HG03521 (cell line): ENCODE data around the gene FKRP.

Source experiments
- ATAC-seq: cut with Tn5 transposase; IDR thresholded peaks from one replicate; pipeline ENCODE4 v1.9.1; 2021; ENCODE audit warnings: mild to moderate bottlenecking, moderate library complexity; ENCODE audit not compliant: unreplicated experiment

Gene FKRP

DNA sequence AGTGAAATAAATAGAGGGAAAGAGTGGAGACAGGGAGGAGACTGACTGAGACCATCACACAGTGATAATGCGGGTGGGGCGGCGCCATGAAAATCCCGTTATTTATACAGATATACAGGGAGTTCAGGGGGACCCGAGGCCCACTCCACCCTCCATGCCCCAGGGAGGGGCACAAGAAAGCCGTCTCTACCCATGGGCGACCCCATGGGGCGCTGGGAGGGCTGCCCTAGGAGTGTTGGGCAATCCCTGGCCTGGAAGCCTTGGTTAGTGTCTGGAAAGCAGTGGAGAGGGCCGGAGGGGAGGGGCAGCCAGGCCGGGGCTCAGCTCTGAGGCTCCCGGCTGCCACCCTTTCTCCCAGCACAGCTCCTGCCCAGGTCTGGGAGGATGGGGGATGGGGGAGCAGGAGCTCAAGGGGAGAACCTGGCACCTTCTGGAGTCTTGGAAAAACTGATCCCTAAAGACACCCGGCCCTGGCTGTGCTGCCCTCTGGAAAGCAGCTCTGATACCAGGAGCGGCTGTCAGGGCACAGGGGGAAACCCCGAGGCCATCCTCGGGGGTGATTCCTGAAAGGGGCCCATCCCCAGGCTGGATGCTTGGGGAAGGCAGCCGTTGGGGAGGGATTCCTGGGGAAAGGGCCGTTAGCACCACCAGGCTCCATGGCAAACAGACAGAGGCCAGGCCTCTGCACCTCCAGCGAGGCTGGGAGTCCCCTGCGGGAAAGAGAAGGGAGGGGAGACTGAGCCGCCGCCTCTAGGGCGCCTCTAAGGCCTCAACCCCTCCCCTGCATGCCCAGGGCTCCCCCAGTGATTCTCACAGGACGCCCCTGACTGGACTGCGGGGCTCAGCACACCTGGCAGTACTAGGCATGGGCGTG is 26.0 kb upstream of the FKRP start:
- ATAC-seq: no peak

DNA sequence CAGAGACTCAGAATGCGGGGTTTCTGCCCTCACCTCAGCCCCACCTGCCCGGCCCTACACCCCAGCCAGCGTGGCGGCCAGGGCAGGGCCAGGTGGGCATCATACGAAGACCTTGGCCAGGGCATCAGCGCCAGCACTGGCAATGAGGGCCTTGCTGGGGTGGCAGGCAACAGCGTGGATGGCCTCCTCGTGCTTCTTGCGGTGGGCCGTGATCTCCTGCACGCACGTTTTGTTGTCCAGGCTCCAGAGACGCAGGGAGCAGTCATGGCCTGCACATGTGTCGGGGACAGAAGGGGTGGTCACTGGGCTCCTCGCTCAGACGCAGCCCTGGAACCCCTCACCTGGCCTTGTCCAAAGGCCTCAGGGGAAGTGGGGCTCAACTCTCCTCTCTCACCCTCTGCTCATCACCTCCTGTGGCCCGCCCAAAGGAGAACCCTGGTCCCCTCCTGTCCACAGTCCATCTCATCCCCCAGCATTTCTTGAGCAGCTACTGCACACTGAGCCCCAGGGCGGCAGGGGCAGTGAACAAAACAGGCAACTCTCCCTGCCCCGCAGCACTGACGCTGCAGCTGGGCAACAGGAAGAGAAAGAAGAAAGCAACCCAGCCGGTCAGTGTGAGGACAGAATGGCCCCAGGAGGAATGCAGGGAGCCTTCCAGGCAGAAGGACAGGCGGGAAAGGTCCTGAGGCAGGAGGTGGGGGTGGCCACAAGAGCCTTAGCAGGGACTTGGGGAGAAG is 25.2 kb upstream of the FKRP start:
- no peak for ATAC-seq

DNA sequence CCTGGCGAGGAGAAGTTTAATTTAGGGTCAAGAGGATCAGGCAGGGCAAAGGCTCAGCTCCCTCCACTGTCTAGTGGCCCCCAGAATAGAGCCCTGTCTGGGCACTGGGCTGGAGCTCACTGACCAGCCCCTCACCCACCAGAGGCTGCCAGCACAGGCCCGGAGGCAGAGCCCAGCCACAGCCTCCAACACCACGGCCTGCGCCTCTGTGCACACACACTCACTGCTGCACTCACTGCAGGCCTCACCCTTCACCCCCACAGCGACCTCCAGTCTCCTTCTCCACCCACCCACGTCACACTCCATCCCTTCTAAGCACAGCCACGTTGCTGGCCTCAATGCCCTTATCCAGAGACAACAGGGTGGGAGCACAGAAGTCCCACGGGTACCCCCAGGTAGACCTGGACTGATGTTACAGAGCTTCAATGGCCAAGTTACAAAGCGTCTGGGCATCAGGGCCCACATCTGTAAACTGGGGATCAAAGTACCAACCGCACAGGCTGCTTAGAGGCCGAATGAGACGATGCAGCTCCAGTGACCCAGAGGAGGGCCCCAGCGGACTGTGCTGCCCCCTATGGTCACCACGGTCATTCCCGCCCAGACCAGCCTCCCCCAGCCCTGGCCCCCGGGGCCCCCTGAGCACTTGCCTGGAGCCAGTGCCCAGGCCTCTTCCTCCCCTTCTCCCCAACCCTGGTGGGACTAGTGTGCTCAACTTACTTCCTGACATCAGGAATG is 24.4 kb upstream of the FKRP start:
- ATAC-seq: no peak

DNA sequence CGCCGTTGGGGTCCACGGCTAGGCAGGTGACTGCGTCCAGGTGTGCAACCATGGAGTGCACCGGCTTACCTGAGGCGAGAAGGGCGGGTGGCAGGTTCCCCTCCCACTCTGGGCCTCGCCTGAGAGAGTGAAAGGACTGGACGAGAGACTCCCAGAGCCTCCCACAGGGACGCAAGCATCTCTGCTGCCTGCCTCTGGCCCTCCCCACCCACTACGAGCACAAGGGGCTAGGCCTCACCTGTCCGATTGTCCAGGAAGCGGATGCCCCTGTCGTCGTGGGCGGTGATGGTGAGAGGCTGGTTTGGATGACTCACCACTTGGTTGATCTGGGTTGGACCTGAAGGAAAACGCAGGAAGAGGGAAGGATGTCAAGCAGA is 23.9 kb upstream of the FKRP start:
- no peak for ATAC-seq

DNA sequence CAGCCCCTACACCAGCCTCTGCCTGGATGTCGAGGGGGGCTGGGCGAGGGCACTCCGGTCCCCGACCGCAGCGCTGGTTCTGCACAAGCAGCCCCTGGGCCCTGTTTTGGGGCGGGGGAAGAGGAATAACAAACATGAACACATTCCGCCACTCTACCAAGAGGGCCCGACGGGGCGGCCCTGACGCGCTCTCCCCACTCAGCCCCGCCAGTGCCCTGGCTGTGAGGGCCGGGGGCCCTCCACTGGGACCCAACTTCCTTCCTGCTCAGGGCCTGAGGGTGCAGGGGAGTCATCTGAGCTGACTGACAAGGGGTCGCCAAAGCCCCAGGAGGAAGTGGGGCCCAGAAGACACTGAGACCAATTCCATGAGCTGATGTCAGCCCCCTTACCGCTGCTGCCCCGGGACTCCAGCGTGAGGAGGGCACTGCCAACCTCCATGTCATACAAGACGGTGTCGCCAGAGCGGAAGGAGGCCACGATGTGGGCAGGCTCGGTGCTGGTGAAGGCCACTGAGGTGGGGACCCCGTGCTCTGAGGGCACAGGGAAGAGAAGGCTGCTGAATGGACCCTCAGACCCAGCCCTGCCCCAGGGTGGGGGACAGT is 23.3 kb upstream of the FKRP start:
- no peak for ATAC-seq

DNA sequence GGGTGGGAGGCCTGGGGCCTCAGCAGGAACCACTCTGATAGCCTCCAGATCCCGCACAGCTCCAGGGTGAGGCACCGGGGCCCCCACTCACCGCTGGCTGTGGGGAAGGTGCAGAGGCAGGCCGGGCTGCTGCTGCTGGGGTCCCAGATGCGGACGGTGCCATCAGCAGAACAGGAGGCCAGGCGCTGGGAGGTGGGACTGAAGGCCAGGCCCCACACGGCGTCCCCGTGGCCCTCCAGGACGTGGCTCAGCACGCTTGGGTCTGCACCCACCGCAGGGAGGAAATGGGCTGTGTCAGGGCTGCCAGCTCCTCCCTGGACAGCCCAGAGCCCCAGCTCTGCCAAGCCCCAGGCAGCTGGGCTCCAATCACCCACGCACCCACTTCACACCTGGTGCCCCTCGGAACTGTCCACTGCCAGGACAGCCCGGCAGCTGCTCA is 22.8 kb upstream of the FKRP start:
- no peak for ATAC-seq

DNA sequence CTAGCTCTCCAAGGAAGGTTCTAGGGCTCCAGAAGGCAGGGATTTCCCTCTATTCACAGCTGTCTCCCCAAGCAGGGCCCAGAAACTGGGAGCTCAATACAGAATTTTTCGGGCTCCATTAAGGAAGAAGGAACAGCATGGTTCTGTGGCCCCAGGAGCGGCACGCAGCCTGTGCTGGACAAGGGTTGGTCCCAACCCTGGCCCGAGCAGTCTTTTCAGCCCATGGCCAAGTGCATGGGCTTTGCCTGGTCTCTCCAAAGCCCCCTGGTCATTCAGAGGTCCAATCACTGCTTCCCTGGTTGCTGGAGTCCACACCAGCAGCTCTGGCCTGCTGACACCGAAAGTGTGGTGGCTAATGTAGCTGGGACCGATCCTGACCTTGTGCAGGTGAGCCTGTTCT is 22.4 kb upstream of the FKRP start:
- ATAC-seq: no peak

DNA sequence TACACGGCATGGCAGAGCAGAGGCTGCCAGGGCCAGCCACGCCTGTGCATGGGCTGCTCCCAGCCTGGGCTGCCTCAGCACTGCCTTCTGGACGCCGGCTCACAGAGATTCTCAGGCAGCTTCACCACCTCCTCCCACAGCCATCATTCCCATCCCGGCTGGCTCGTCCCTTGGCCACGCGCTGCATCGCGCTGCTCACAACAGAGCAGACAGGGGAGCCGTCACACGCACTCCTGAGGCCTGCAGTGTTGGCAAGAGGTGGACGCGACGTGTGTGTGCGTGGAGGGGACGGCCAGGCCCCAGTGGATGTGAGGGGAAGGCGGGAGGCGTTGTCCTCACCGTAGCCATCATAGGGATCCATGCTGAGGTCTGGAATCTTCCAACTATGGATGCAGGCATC is 21.4 kb upstream of the FKRP start:
- no peak for ATAC-seq

DNA sequence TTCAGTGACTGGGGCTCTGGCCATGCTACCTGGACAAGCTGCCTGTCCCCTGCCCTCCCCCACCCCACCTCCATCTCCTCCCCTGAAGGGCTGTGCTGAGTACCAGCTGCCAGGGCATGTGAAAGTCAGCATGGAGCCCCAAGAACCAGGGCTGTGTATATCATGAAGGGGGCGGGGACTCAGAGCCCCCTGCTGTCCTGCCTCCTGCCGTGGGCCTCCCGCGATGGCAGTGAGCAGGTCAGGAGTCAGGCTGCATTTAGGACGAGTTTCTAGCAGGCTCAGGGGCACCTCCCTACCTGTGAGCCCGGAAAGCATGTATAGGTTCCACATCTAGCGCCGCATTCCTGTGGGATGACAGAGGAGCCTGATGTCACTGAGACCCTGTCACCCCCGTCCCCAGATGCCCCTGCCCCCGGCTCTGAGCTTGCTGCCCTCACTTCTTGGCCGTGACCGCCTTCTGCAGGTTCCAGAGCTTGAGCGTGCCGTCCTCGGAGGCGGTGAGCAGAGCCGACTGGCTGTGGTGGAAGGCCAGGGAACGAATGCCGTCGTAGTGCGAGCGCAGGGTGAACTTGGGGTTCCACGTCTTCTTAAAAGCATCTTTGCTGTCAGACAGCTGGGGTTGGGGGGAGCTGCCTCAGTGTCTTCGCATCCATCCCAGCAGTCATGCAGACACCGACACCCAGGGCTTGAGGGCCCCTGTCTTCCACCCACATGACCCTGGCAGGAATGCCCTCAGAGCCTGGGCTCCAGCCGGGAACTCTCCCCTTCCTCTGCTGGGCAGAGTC is 20.6 kb upstream of the FKRP start:
- ATAC-seq: no peak

DNA sequence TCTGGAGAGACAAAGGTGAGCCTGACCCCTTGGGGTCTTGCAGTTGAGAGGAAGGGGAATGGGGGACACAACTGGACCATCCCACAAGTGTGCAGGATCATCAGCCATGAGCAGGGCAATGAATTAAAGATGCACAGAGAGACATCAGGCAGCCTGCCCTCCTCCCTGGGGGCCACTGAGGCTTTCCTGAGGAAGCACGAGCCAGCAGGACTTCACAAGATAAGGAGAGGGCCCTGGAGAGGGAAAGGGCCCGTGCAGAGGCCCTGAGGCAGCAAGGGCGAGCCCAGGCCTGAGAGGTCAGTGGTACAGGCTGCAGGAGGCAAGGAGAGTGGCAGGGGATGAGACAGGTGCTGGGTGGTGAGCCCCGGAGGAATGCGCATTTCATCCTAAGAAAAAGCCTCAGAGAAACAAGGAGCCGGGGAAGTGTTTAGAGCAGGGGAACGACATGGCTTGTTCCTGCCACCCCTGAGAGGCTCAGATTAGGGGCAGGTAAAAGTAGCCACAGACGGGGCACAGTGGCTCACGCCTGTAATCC is 19.9 kb upstream of the FKRP start:
- no peak for ATAC-seq

DNA sequence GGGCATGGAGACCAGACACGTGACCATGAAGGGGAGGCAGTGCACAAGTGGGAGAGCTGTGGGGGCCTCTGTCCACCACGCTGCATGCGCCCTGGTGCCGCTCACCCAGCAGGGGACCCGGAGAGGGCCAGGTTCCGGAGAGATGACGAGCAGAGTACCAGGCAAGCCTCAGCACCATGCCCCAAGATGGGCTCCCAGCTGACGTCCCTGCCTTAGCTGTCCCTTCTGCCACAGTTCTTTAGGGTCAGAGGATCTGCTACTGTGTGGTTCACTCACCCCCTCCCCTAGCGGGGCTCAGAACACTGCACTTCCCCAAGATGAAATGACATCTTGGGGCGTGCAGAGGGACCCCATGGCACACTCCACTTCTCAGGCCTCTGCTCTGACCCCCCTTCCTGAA is 19.3 kb upstream of the FKRP start:
- no peak for ATAC-seq

DNA sequence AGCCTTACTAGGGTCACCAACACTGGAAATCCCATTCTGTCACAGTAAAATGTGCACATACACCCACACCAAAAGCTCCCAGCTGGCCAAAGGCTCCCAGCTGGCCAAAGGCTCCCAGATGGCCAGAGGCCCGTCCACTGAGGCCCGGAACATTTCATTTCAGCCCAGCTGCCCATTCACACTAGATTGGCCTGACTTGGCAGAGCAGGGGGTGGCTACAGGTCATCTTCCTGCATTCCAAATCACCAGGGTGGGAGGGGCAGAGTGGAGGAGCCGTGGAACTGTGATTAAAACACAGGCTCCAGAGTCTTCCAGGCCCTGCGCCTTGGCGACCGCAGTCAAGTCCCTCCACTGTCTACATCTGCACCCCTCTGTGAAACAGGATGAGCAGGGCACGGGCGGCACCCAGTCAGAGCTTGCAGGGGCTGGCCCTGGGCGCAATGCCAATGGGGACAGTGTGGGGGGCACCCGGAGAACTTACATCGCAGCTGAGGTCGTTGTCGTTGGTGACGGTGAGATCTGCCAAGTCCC is 18.8 kb upstream of the FKRP start:
- ATAC-seq: no peak

DNA sequence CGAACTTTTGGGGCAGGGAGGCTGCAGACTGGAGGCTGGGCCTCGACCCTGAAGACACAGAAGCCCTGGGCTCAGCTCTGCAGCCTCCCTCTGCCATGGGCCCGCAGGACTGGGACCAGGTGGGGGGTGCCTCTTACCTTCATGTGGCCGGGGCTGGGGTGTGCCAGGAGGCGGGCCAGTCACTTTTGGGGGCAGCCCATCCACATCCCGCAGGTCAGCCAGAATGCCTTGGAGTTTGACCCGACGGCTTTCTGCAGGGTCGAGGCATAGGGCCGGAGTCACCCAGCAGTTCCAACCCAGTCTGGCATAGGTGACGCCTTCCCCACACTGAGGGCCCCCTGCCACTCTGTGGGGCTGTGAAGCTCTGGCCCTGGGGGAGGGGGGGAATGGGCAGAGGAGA is 18.1 kb upstream of the FKRP start:
- no peak for ATAC-seq

DNA sequence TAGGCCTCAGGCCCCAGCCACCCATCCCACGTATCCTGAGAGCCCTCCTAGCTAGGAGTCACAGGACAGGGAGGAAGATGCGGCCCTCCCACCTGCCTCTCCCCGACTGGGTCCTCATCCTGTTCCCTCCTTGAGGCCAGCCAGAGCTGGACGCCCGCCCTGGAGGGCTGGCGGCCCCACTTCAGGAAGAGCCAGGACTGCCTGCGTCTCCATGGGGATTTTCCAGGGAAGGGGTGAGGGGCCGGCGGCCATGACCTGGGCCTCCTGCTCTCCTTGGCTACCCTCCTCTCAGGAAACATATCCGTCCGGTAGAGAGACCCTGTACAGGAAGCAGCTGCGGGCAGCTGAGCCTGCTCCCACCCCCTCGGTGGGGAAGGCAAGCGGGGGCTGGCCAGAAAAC is 17.6 kb upstream of the FKRP start:
- ATAC-seq: no peak

DNA sequence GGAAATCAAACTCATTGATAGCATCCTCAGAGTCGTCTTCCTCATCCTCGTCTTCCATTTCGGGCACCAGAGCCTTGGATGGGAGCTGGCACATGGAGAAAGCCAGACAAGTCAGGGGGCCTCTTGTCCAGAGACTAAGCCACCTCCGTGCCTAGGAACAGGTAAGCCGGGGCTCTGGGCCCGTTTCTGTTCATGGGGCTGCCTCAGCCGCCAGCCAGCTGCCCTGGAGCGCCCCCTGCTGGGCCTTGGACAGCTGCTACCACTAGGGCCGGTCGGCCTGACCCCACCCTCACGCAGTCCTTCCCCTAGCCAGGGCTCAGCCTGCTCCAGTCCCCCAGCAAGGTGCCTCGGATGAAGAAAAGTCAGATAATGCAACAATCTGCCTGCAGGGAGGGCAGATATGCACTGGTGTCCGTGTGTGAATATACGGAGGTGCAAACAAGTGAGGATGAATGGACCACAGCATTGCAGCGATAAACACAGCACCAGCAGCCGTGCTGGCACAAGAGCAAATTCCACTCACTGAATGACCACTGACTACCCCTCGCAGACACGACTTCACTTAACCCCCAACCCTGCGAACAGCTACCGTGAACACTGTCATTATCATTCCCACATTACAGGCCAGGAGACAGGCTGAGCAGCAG is 17.0 kb upstream of the FKRP start:
- ATAC-seq: no peak

DNA sequence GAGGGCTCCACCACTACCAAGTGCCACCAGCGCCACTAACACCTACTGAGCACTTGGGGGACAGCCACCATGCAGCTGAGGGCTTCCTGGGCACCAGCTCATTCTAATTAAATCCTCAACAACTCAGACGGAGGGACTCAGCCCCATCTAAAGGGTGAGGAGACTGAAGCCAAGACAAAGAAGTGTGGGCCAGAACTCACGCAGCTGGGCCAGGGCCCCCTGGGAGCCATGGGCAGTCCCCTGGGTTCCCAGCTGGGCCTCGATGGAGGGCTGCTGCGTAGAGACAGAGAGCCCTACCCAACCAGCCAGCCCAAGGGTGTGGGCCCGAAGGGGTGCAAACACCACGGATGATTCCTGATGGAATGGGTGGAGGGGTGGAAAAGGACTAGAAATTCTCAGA is 16.2 kb upstream of the FKRP start:
- ATAC-seq: no peak

DNA sequence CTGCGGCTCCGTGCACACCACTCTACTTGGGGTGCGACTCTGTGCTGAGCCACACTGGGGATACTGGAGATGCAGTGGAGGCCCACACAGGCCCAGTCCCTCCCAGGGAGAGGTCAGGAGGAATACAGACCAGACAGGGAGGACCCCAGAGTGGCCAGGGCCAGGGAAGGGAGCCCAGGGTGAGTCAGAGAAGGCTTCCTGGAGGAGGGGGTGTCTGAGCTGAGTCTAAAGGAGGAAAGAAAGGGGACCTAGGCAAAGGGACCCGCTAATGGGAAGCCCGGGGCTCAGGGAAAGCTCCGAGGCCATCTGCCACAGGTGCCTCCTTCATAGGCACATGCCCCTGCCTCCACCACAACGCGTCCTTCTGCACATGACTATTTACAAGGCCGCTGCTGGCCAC is 15.7 kb upstream of the FKRP start:
- no peak for ATAC-seq

DNA sequence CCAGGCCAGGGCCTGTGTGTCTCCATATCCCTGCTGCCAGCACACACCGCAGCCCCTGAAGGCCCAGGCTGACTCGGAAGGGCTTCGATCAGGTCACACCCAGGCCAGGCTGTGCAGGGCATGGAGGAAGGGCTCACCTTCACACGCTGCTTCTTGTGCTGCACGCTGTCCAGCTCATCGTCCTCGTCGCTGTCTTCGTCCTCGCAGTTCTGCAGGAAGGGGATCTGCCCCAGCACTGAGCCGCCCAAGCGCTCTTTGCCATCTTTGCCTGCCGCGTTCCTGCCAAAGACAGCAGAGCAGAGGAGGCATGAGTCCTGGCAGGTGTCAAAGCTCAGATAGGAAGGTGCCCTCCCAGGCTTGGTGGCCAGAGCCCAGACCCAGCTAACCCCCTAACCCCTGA is 15.3 kb upstream of the FKRP start:
- ATAC-seq: no peak

DNA sequence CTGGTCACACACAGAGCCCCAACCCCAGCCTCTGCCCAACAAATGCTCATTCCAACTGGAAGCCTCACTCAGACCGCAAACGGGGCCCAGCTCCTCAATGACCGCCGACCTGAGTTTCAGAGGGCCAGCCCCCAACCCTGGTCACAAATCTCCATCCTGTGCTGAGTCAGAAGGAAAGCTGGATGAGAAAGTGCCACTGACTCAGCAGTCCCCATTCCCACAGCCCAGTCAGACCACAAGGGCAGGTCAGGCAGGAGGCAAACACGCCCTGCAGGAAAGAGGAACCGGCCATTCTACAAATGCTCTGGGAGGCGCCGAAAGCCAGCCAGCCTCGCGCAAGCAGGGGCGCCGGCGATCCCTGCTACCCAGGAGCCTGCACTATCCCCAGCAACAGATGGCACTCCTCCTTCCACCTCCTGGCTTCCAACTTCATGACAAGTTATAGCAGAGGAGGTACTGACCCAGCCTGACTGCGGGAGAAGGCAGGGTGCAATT is 14.8 kb upstream of the FKRP start:
- ATAC-seq: no peak
